ENCODE measurements around the gene CCDC78.

DNA sequence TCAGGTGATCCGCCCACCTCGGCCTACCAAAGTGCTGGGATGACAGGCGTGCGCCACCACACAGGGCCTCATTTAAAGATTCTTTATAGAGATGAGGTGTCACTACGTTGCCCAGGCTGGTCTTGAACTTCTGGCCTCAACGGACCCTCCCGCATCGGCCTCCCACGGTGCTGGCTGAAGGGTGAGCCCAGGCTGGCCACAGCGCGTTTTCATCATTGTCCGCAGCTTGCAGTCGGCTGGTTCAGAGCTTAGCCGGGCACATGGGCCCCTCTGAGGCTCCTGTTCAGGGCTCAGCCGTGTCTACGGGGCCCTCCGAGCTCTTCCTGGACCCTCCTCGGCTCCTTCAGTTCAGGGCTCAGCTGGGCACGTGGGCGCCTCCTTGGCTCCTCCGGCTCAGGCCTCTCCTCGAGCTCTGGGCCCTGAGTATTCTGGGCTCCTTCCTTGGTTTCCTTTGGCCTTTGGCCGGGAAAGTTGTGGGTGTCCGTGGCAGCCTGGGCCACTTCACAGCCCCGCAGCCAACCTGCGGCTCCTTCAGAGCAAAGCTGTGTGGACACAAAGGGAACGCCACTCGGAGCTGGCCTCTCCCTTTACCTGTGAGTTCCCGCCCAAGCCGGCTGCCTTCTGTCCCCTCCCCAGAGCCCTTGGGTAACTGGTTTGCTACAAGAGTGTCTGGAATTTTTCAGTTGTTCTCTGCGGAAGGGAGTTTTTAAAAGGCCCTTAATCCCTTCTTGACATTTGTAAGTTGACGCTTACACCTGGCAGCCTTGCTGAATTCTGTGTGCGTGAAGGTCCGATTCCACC lies 33.1 kb upstream of the CCDC78 start:
- TF ChIP-seq, protein P1, sequence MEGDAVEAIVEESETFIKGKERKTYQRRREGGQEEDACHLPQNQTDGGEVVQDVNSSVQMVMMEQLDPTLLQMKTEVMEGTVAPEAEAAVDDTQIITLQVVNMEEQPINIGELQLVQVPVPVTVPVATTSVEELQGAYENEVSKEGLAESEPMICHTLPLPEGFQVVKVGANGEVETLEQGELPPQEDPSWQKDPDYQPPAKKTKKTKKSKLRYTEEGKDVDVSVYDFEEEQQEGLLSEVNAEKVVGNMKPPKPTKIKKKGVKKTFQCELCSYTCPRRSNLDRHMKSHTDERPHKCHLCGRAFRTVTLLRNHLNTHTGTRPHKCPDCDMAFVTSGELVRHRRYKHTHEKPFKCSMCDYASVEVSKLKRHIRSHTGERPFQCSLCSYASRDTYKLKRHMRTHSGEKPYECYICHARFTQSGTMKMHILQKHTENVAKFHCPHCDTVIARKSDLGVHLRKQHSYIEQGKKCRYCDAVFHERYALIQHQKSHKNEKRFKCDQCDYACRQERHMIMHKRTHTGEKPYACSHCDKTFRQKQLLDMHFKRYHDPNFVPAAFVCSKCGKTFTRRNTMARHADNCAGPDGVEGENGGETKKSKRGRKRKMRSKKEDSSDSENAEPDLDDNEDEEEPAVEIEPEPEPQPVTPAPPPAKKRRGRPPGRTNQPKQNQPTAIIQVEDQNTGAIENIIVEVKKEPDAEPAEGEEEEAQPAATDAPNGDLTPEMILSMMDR (IDR thresholded peaks at IDR 0.05) = no peak
- no peak for TF ChIP-seq POLR2A (IDR thresholded peaks at IDR 0.05)
